HG03025 (cell line): Measurements from ENCODE around the gene PCDHGA4.
"Not testable (repeated sequence)": the region's sequence is repeated elsewhere in the genome, so short reads cannot be mapped to it uniquely, and the experiment has no call there.

Experiments used
- ATAC-seq: cut with Tn5 transposase; IDR thresholded peaks from one replicate; pipeline ENCODE4 v1.9.1; 2021; ENCODE audit warnings: mild to moderate bottlenecking, moderate library complexity; ENCODE audit not compliant: unreplicated experiment, low FRiP score

The PCDHGA4 gene

DNA sequence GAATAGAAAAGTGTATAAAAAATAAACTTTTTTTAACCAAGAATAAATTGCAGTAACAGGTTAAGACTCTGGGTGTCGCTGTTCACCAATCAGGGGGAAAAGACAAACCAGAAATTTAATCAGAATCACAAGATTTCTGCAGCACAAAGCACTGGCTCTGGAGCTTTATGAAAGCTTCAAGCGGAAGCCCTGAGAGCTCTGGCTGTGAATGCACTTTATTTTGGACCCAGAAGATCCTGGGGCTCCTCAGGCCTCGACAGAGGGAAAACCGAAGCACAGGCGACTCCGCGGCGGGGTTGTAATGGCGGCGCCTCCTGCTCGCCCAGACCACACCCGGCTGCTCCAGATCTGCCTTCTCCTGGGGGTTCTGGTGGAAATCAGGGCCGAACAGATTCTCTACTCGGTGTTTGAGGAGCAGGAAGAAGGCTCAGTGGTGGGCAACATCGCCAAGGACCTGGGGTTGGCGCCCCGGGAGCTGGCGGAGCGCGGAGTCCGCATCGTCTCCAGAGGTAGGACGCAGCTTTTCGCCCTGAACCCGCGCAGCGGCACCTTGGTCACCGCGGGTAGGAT, at the start of gene PCDHGA4:
TSS of gene PCDHGA4 (plus strand) at position 122 of the 570 bp plus-strand sequence. CDS start at position 209, 87 bp downstream.
- ATAC-seq: no peak

- no peak for ATAC-seq
These were observed 48.2 kb upstream of the PCDHGA4 start for GRCh38 chr5:141306630-141307029.

GRCh38 chr5:141313711-141314110, 41.1 kb upstream of the PCDHGA4 start:
- no peak for ATAC-seq

GRCh38 chr5:141316963-141317362, 37.9 kb upstream of the PCDHGA4 start:
- not testable (repeated sequence) for ATAC-seq

GRCh38 chr5:141319202-141319601, 35.6 kb upstream of the PCDHGA4 start:
- no peak for ATAC-seq

DNA sequence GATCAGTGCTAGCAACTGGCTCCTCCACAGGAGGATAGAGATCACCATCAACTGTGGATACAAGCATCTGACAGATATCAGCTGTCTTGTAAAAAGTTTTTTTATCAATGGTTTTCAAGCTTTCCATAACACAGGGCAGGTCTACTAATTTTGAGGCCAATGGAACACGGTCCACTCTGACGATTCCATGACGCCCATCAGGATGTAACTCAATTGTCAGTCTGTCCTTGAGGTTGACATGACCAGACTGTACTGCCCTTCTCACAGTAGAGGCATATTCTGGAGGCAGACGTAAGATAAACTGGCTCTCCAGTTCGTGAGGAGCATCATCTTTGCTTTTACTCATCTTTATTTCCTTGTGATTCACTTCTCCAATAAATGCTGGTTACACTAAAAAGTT, 35.1 kb upstream of the PCDHGA4 start:
- no peak for ATAC-seq

- peak; percentile 98 for ATAC-seq
These were observed 34.3 kb upstream of the PCDHGA4 start, which contains the start of gene TAF7 for GRCh38 chr5:141320225-141321169. TSS of gene TAF7 (minus strand) at chr5:141320784. CDS start at chr5:141320044, 740 bp downstream.

DNA sequence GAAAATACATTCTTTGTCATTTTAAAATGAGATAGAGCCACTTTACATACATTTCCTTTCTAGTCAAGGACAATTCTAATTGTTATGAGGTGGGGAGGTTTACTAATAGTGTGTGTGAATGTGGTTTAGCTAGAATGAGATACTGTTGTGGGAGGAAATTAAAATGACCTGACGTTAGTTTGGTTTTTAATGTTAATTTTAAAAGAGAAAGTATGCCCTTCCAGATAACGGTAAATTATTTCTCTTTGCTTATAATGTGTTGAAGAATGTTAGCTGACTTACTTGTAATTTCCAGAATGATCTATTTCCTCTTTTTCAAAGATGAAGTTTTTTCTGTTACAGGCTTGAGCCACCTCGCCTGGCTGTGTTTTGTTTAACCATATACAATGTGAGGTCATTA, 32.6 kb upstream of the PCDHGA4 start:
- no peak for ATAC-seq

DNA sequence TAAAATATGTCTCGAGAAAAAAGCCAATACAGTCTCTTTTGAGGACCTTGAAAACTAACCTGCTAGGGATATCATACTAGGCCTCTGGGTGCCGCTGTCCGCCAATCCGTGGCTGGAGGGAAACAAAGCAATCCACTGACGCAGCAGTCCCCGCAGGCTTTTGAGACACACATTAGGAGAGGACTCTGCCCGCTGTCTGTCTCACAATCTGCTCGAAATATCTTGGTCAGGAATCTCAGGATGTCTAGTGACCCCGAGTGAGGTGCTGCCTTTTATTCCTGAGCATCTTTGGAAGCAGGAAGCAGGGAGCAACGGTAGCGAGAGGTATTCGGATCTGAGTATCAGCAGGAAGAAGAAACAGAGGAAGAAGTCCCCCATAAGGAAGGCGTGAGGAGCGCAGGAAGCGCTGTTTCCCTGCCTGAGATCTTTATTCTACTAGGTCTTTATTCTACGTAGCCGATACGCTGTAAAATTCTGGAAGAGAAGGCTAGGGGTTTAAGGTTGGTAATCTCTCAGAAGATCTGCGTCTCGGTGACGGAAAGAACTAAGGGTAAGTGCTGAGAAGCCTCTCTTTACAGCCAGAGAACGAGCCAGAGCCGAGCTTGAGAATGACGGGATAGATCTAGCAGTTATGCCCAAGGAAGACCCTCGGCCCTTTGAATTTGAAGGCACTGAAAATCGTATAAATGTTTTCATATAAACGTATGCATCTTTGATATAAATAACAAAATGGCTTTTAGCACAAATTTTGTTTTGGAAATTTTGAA, 28.6 kb upstream of the PCDHGA4 start:
- peak; percentile 88 for ATAC-seq

- ATAC-seq: no peak
These were observed 26.6 kb upstream of the PCDHGA4 start for GRCh38 chr5:141328231-141328630.

DNA sequence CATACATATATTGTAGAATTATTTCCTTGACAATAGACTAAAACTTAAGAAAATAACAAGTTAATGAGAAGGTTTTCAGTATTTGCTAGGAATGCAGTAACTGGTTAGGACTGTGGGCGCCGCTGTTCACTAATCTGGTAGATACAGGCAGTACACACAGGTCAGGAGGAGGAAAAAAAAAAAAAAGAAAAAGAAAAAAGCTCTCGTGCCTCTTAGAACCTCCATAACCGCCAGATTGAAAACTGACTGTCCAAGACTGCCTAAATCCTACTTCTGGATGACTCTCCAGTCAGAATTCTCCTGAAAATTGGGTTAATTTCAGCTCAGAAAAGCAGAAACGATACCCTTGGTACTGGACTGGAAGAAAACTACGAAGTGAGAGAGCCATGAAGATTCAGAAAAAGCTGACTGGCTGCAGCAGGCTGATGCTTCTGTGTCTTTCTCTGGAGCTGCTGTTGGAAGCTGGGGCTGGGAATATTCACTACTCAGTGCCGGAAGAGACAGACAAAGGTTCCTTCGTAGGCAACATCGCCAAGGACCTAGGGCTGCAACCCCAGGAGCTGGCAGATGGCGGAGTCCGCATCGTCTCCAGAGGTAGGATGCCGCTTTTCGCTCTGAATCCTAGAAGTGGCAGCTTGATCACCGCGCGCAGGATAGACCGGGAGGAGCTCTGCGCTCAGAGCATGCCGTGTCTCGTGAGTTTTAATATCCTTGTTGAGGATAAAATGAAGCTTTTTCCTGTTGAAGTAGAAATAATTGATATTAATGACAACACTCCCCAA, 24.3 kb upstream of the PCDHGA4 start, which contains the start of gene PCDHGA1:
TSS of gene PCDHGA1 (plus strand) at position 216 of the 782 bp plus-strand sequence.
- no peak for ATAC-seq

DNA sequence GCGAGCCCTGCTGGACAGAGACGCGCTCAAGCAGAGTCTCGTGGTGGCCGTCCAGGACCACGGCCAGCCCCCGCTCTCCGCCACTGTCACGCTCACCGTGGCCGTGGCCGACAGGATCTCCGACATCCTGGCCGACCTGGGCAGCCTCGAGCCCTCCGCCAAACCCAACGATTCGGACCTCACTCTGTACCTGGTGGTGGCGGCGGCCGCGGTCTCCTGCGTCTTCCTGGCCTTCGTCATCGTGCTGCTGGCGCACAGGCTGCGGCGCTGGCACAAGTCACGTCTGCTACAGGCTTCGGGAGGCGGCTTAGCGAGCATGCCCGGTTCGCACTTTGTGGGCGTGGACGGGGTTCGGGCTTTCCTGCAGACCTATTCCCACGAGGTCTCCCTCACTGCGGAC, 22.2 kb upstream of the PCDHGA4 start:
- not testable (repeated sequence) for ATAC-seq

DNA sequence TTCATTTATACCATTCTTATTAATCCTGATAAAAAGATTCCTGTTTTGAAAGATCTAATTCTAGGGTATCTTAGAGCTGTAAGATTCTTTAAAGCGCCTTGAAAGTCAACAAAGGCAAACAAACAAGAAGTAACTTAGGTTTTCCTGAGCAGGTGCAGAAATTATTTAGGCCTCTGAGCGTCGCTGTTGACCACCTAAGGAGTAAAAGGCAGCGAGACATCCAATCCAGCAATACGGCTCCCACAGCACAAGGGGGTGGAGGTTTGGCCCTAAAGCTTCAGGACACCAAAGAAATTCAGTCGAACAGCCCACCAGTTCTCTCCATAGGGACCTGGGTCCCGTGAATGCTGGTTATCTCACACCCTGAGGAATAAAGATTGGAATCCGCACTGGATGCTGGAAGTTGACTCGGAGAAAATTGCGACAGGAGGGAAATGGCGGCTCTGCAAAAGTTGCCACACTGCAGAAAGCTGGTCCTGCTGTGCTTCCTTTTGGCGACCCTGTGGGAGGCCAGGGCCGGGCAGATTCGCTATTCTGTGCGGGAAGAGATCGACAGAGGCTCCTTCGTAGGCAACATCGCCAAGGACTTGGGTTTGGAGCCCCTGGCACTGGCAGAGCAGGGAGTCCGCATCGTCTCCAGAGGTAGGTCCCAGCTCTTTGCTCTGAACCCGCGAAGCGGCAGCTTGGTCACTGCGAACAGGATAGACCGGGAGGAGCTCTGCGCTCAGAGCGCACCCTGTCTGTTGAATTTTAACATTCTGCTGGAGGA, 16.1 kb upstream of the PCDHGA4 start, which contains the start of gene PCDHGA2:
TSS of gene PCDHGA2 (plus strand) at position 223 of the 769 bp plus-strand sequence.
- no peak for ATAC-seq

GRCh38 chr5:141340781-141341354, 14.0 kb upstream of the PCDHGA4 start:
- not testable (repeated sequence) for ATAC-seq

GRCh38 chr5:141342773-141343172, 12.0 kb upstream of the PCDHGA4 start:
- ATAC-seq: no peak

- ATAC-seq: no peak
These were observed 11.4 kb upstream of the PCDHGA4 start, which contains the start of gene PCDHGA3 for GRCh38 chr5:141343242-141343952. TSS of gene PCDHGA3 (plus strand) at chr5:141343829. CDS start at chr5:141344034, 205 bp downstream.

- no peak for ATAC-seq
These were observed 10.8 kb upstream of the PCDHGA4 start for GRCh38 chr5:141343953-141344463.

GRCh38 chr5:141345327-141345726, 9.5 kb upstream of the PCDHGA4 start:
- ATAC-seq: no peak
